D341Med (cell line): ENCODE data around the gene CFAP58.

Experiments used
- DNase-seq: peaks from one replicate; pipeline ENCODE4 v3.0.0; 2012; ENCODE audit warnings: low spot score

CFAP58 gene

GRCh38 chr10:104323085-104323484, 30.5 kb upstream of the CFAP58 start:
- DNase-seq = no peak

GRCh38 chr10:104323760-104324201, 29.9 kb upstream of the CFAP58 start:
- DNase-seq = no peak

GRCh38 chr10:104324221-104324686, 29.4 kb upstream of the CFAP58 start:
- DNase-seq = no peak

- no peak for DNase-seq
These were observed 28.7 kb upstream of the CFAP58 start for GRCh38 chr10:104324931-104325330.

GRCh38 chr10:104325436-104326435, 27.9 kb upstream of the CFAP58 start:
- no peak for DNase-seq

GRCh38 chr10:104326991-104327610, 26.5 kb upstream of the CFAP58 start:
- no peak for DNase-seq

- no peak for DNase-seq
These were observed 25.6 kb upstream of the CFAP58 start for GRCh38 chr10:104327745-104328645.

- DNase-seq = no peak
These were observed 25.1 kb upstream of the CFAP58 start for GRCh38 chr10:104328646-104328895.

GRCh38 chr10:104328896-104329710, 24.5 kb upstream of the CFAP58 start:
- DNase-seq = no peak

- DNase-seq = no peak
These were observed 23.9 kb upstream of the CFAP58 start for GRCh38 chr10:104329735-104330134.

- no peak for DNase-seq
These were observed 23.2 kb upstream of the CFAP58 start for GRCh38 chr10:104330168-104331110.

GRCh38 chr10:104331208-104331838, 22.3 kb upstream of the CFAP58 start:
- DNase-seq = no peak

- DNase-seq = no peak
These were observed 21.2 kb upstream of the CFAP58 start for GRCh38 chr10:104332243-104333031.

- DNase-seq = no peak
These were observed 20.5 kb upstream of the CFAP58 start for GRCh38 chr10:104333032-104333727.

GRCh38 chr10:104333728-104334373, 19.8 kb upstream of the CFAP58 start:
- DNase-seq = no peak

GRCh38 chr10:104334561-104334960, 19.1 kb upstream of the CFAP58 start:
- DNase-seq = no peak

- DNase-seq = no peak
These were observed 18.5 kb upstream of the CFAP58 start for GRCh38 chr10:104334965-104335650.
